SIG-M5 treated with dmso at 0.1 percent for 504 hours (cell line): ENCODE results near the gene IFI27L1.

Experiments used
- DNase-seq: peaks from one replicate; lab custom pipeline; 2025; ENCODE audit not compliant: unreplicated experiment; lab: John Stamatoyannopoulos, UW

The IFI27L1 gene

DNA sequence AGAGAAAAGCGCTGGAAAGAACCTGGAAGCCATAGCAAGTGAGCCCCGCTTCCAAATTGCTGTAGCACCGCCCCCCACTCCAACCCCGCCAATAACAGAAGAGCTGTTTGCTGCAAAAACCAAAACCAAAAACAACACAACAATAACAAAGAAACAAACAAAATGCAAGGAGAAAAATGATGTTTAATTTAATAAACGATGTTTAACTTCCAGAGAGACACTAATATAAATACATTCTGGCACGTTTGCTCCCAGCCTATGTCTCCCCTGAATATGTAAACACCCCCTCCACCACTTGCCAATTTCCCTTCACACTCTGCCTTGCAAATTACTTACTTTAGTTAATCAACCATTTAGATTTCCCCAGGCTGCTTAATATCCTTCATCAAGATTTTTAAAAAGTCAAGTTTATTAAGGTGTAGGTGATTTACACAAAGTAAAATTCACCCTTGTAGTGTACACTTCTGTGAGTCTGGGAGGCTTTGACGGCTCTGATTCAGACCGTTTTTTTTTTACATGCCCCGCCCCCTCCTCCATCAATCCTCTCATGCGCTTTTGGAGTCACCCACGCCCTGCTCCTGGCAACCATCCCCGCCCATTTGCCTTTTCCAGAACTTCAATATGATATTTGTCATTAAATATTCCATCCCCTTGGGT is 48.8 kb downstream of the IFI27L1 start:
- no peak for DNase-seq

DNA sequence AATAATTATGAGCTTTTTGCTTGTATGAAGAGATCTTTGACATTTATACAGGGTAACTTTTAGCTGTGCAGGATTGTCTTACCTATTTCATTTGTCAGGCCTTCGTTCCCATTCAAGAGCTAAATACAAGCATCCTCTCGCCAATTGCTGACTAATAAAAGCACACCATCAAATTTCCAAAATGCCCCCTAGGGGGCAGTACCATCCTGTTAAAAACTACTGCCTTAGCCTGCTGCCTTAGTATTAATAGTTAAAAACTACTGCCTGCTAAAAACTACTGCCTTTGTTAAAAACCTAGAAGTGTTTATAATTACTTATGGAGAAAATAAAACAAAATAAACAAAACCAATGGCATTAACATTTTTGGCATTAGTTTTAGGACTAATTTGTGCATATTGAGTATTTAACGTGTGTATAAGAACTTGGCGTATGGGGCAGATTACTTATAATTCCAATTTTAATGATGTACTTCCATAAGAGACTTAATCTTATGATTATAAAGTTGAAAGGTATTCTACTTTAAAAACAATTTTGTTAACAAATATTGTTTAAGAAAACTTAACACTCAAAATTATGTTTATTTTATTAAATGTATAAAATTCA is 51.3 kb downstream of the IFI27L1 start:
- peak; percentile 80 for DNase-seq

DNA sequence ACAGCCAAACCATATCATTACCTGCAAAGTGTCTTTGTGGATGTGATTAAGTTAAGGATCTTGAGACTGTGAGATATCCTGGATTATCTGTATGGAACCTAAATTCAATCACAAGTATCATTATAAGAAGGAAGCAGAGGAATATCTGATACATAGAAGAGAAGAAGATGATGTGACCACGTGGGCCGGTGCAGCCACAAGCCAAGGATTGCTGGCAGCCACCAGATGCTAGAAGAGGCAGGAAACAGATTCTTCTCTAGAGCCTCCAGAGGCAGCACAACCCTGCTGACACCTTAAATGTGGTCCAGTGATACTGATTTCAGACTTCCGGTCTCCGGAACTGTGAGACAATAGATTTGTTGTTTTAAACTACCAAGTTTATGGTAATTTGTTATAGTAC is 54.4 kb downstream of the IFI27L1 start:
- DNase-seq: no peak

GRCh38 chr14:94136575-94137331 is 55.6 kb downstream of the IFI27L1 start:
- DNase-seq: peak; percentile 77

DNA sequence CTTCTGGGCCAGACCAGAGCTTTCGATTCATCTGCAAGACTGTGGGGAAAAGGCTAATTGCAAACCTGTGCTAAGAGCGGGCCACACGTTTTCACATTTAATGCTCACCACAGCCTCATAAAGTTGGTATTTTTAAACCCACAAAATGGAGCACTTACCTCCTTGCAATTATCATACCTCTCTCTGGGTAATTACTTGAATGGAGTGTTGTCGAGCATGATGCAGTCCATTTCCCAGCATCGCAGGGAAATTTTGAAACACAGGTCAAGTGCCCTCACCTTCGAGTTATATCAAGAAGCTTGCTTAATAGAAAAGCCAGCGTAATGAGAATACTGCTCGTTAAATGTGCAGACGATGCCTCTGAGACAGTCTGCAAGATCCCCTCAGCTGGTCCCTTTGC is 57.1 kb downstream of the IFI27L1 start:
- DNase-seq: no peak

- DNase-seq: no peak
Observed at GRCh38 chr14:94139006-94139405, 57.9 kb downstream of the IFI27L1 start.

DNA sequence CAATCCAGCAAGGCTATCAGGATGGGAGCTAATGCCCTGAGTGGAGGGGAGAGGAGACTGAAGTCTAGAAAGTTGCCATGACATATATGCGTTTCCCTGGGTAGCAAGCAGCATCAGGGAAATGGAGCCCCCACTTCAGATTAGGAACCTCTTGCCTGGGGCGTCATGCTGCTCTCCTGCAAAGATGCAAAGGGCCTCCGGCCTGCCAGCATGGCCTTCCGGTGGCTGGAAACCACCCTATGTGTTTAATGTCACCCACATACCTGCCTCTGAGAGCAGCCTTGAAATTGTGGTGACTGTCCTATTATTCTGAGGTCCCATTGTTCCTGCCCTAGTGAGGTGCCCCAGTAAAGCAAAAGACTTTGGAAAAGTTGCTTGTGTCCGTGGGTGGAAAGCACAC is 58.3 kb downstream of the IFI27L1 start:
- DNase-seq: no peak

DNA sequence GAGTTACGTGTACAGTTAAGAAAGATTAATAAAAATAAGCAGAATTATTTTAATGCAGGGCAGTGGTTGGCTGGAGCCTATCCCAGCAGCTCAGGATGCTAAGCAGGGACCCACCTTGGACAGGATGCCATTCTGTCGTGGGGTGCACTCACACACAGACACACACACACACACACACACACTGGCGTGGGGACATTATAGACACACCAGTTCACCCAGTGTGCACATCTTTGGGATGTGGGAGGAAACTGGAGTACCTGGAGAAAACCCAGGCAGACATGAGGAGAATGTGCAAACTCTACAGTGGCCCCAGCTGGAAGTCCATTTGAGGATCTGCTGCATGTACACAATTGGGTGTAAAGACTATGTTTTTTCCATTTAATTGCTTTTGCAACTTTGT is 61.1 kb downstream of the IFI27L1 start:
- DNase-seq: no peak

DNA sequence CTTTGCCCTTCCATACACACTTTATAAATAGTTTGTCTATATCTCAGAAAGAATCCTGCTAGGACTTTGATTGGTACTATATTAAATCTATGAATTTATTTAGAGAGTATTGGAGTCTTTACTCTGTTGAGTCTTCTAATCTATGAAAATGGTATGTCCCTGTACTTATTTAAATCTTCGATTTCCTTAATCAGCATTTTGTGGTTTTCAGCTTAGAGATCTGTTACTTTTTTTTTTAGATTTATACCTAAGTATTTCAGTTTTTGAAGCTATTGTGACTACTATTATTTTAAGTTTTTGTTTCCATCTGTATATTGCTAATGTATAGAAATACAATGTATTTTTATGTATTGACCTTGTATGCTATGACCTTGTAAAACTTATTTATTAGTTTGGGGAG is 61.7 kb downstream of the IFI27L1 start:
- DNase-seq: no peak

GRCh38 chr14:94143239-94143638 is 62.1 kb downstream of the IFI27L1 start:
- no peak for DNase-seq

DNA sequence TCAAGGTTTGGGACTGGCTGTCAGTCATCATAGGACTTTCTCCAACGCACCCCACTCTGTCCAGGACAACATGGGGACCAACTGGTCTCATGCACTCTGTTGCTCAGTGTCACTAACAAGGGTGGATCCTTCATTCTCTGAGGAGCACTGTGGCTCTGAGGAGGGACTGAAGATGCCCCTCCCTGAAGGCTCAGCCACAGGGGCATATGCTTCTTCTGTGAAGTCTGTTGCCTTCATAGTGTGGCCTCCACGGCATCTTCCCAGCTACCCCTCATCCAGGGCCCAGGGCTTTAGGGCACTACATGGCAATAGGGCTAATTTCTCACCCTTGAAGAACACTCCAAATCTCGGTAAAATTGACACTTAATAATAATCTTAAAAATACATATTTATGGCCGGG is 62.6 kb downstream of the IFI27L1 start:
- no peak for DNase-seq

DNA sequence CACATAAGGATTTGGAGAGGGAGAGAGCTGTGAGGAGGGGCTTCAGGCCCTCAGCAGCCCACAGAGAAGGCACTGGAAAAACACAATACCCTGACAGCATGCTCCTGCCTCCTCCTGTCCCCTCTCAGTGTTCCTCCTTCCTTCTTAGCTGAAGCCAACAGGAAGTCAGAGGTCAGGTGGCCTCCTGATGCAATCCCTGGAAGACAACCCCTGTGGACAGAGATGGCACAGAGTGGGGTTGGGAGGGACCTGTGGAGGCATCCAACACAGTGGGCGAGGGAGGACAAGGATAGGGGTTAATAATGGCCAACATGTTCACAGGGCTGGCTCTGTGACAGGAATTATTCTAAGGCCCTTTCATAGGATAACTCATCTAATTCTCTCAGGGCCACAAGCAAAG is 63.7 kb downstream of the IFI27L1 start:
- no peak for DNase-seq

DNA sequence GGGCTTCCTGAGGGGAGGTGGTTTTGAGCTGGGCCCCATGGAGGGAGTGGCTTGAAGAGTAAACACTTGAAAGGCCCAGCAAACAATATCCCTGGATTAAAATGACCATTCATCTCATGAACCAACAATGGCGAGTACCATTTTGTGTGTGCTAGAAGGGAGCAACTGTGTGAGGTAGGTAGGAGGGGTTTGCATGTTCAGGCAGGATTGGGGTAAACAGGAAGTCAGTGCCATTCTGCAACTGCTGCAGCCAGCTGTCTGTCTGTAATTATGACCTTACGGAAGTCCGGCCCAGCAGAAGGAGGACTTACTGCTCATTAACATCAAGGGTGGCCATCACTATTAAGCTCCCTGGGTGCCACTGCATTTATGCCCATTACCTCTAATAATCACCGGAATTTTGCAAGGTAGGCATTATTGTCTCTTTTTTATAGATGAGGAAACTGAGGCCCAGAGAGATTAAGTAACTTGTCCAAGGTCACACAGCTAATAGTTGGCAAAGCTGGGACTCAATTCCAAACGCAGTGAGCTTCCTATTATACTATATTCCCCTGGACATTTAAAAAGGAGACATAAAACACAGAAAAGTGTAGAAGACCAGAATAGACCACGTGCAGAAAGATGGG is 64.9 kb downstream of the IFI27L1 start:
- DNase-seq: no peak
